ENCODE results near the gene CDH13.

CDH13 gene

DNA sequence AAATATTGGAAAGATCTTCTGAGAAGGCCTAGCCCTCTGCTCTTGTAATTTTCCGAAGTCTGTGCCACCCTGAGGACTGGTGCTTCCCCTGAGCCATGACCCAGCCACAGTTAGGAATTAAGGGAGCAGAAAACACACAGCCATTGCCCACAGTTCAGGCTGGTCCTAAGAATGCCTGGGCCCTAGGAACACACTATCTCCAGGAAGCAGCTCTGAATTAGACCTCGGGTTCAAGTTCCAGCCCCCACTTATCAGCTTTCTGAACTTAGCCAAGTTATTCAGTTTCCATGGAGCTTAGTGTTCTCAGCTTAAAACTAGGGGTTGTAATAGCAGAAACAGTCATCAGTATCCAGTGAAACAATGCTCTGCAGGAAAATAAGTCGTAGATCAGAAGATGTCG, 56.0 kb downstream of the CDH13 start:
- Histone ChIP-seq H3K27ac (ENCODE audit: low read length) (no peak overlapping the region), H3K4me3 (ENCODE audit: low read depth in 1 of 2, low read length in 2 of 2) (no peak overlapping the region), H3K4me2 (ENCODE audit: insufficient read depth, low read length) (no peak overlapping the region), H4K20me1 (ENCODE audit: insufficient read depth, low read length) (no peaks in the 10 kb centered on the region), H3K27me3 (ENCODE audit: insufficient read depth, low read length, poor library complexity) (no peaks in the 10 kb centered on the region), H3K79me2 (ENCODE audit: insufficient read depth, low read length) (no peaks in the 10 kb centered on the region), H3K36me3 (ENCODE audit: insufficient read depth, low read length) (no peaks in the 10 kb centered on the region), H2AFZ (ENCODE audit: low read depth, low read length) (no peak overlapping the region), H3K4me1 (ENCODE audit: insufficient read depth, low read length) (no peaks in the 10 kb centered on the region), H3K9ac (ENCODE audit: low read depth, low read length) (no peak overlapping the region), H3K9me3 (ENCODE audit: insufficient read depth, low read length, severe bottlenecking) (no peaks in the 10 kb centered on the region)
- ATAC-seq (ENCODE audit: insufficient read depth, low read depth) (no peak), DNase-seq (no peak)
- TF ChIP-seq EZH2 (IDR thresholded peaks at IDR 0.05; ENCODE audit: borderline replicate concordance, low read depth, low read length, severe bottlenecking), result no peak
- TF ChIP-seq, protein P1, sequence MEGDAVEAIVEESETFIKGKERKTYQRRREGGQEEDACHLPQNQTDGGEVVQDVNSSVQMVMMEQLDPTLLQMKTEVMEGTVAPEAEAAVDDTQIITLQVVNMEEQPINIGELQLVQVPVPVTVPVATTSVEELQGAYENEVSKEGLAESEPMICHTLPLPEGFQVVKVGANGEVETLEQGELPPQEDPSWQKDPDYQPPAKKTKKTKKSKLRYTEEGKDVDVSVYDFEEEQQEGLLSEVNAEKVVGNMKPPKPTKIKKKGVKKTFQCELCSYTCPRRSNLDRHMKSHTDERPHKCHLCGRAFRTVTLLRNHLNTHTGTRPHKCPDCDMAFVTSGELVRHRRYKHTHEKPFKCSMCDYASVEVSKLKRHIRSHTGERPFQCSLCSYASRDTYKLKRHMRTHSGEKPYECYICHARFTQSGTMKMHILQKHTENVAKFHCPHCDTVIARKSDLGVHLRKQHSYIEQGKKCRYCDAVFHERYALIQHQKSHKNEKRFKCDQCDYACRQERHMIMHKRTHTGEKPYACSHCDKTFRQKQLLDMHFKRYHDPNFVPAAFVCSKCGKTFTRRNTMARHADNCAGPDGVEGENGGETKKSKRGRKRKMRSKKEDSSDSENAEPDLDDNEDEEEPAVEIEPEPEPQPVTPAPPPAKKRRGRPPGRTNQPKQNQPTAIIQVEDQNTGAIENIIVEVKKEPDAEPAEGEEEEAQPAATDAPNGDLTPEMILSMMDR (IDR thresholded peaks at IDR 0.05; ENCODE audit: borderline replicate concordance, extremely low read depth, low read length, poor library complexity, severe bottlenecking), result no peak

DNA sequence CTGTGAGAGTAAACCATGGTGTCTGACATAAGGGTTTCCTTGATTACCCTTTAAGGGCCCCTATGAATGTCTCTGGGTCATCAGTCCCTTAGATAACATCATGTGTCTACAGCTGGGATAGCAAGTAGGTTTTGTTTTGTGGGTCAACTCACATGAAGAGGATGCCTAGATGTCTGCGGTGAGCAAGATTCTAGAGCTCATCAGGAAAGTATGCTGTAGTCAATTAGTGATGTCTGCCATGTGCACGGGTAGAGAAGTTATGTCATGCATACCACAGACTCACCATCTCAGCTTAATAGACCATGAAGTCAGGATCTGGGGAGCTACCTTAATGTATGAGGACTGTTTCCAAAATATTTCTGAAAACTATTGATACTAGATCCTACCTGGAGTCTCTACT, 57.5 kb downstream of the CDH13 start:
- no peaks in the 10 kb centered on the region for H4K20me1 ChIP-seq (ENCODE audit: insufficient read depth, low read length)
- H3K9me3 ChIP-seq (ENCODE audit: insufficient read depth, low read length, severe bottlenecking), result no peaks in the 10 kb centered on the region
- DNase-seq, result no peak
- no peak overlapping the region for H3K4me3 ChIP-seq (ENCODE audit: low read depth in 1 of 2, low read length in 2 of 2)
- H3K27me3 ChIP-seq (ENCODE audit: insufficient read depth, low read length, poor library complexity), result no peaks in the 10 kb centered on the region
- TF ChIP-seq, protein P1 (IDR thresholded peaks at IDR 0.05; ENCODE audit: borderline replicate concordance, extremely low read depth, low read length, poor library complexity, severe bottlenecking), result no peak
- TF ChIP-seq EZH2 (IDR thresholded peaks at IDR 0.05; ENCODE audit: borderline replicate concordance, low read depth, low read length, severe bottlenecking), result no peak
- no peak overlapping the region for H3K4me2 ChIP-seq (ENCODE audit: insufficient read depth, low read length)
- H2AFZ ChIP-seq (ENCODE audit: low read depth, low read length), result no peak overlapping the region
- no peaks in the 10 kb centered on the region for H3K4me1 ChIP-seq (ENCODE audit: insufficient read depth, low read length)
- no peak overlapping the region for H3K9ac ChIP-seq (ENCODE audit: low read depth, low read length)
- H3K36me3 ChIP-seq (ENCODE audit: insufficient read depth, low read length), result no peaks in the 10 kb centered on the region
- no peaks in the 10 kb centered on the region for H3K79me2 ChIP-seq (ENCODE audit: insufficient read depth, low read length)
- ATAC-seq (ENCODE audit: insufficient read depth, low read depth), result no peak
- no peak overlapping the region for H3K27ac ChIP-seq (ENCODE audit: low read length)

DNA sequence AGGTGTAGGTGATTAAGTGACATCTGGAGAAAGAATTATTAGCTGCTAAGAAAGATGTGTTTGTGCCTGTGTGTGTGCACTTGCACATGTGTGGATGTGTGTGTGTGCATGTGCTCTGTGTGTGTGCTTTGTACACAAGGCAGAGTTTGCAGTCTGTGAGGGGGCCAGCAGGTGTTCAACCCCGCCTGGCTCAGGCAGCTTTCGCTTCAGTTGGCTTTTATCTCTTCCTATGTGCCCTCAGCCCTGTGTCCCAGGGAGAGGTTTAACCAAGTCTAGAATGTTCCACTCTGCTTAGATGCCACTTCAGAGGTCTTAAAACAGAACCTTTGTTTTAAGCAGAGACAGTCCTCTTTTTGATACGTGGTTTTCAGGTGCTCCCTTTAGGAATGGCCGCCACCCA, 58.8 kb downstream of the CDH13 start:
- Histone ChIP-seq H3K27ac (ENCODE audit: low read length) (no peak overlapping the region), H3K4me1 (ENCODE audit: insufficient read depth, low read length) (no peaks in the 10 kb centered on the region), H4K20me1 (ENCODE audit: insufficient read depth, low read length) (no peaks in the 10 kb centered on the region), H3K27me3 (ENCODE audit: insufficient read depth, low read length, poor library complexity) (no peaks in the 10 kb centered on the region), H3K9me3 (ENCODE audit: insufficient read depth, low read length, severe bottlenecking) (no peaks in the 10 kb centered on the region), H2AFZ (ENCODE audit: low read depth, low read length) (no peak overlapping the region), H3K4me2 (ENCODE audit: insufficient read depth, low read length) (no peak overlapping the region), H3K79me2 (ENCODE audit: insufficient read depth, low read length) (no peaks in the 10 kb centered on the region), H3K9ac (ENCODE audit: low read depth, low read length) (no peak overlapping the region), H3K4me3 (ENCODE audit: low read depth in 1 of 2, low read length in 2 of 2) (no peak overlapping the region), H3K36me3 (ENCODE audit: insufficient read depth, low read length) (no peaks in the 10 kb centered on the region)
- no peak for ATAC-seq (ENCODE audit: insufficient read depth, low read depth)
- DNase-seq, result no peak
- TF ChIP-seq EZH2 (IDR thresholded peaks at IDR 0.05; ENCODE audit: borderline replicate concordance, low read depth, low read length, severe bottlenecking), result no peak
- TF ChIP-seq, protein P1 (IDR thresholded peaks at IDR 0.05; ENCODE audit: borderline replicate concordance, extremely low read depth, low read length, poor library complexity, severe bottlenecking), result no peak
